HG02884 (cell line): ENCODE results near the gene HOXA4.

ENCODE experiments used
- ATAC-seq: cut with Tn5 transposase; IDR thresholded peaks from one replicate; pipeline ENCODE4 v1.9.1; 2021; ENCODE audit warnings: mild to moderate bottlenecking, moderate library complexity; ENCODE audit not compliant: unreplicated experiment

The HOXA4 gene

DNA sequence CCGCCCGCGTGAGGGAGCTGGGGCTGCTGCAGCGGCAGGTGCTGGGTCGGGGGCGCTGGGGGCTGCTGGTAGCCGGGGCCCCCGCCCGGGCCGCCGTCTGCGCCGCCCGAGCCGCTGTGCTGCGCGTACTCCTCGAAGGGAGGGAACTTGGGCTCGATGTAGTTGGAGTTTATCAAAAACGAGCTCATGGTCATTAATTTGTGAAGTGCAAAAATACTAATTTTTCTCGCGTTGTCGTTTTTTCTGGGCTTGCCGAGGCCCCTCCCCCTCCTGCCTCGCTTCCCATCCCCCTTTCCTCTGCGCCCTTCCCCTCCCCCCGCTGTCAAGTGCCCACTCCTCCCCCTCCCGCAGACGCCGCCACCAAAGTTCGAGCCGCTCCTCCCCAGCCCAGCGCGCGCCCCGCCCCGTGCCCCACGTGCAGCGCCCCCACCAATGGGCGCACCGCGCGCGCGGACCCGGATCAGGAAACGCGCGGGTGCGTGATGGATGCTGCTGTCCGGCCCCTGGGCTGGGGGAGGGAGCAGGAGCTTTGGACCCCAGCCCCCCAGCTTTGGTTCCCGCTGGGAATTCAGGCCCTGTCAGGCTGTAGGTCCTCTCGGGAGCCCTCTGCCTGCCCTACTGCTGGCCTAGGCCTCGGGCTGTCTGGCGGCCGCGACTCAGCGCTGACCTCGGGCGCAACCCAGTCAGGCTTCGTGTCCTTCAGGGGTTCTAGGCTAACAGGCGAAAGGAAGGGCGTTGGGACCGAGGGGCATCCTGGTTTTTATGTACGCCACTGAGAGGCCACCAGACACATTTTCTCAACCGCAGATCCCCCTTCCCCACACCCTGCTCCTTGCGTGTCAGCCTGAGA, at the start of gene HOXA4:
HOXA4 (minus strand) TSS at position 218 of the 850 bp plus-strand sequence; CDS start at position 194, 24 bp downstream.
- no peak for ATAC-seq

DNA sequence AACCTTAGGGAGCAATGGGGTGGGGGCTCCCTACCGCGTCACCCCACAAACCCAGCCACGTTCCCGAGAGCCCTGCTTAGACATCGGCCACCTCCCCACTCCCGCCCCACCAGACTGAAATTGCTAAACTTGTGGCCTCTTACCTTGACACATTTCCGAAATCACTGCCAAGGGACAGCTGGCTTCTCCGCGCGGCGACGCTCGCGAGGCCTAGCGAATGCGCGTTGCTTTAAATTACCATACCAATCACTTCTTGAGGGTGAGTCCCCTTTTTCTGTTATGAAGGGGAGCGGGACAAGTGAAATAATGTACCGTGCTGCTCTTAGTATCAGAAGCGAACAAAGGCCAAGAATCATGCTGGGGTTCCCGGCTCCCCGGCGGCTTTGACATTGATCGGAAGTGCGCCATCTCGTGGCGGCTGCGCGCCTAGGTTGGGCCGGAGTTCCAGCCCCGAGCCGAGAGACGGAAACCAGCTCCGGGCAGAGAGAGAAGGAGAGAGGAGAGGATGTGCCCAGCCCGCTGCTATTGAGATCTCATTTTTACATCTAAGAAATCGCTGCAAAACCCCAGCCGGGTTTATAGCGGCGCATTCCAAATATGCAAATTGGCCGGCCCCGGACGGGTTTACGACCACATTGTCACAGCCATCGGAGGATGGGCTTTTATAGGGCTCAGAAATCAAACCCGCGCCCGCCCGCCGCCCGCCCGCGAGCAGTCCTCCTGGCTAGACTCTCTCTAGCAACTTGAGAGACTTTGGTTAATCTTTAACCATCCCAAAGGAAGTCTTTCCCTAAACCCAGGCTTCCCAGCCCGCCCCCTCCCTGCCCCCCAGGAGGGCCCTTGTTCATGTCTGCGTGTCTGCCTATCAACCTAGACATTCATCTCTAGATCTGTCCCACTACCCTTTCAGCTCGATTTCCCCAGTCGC, 49.2 kb upstream of the HOXA4 start:
- no peak for ATAC-seq

DNA sequence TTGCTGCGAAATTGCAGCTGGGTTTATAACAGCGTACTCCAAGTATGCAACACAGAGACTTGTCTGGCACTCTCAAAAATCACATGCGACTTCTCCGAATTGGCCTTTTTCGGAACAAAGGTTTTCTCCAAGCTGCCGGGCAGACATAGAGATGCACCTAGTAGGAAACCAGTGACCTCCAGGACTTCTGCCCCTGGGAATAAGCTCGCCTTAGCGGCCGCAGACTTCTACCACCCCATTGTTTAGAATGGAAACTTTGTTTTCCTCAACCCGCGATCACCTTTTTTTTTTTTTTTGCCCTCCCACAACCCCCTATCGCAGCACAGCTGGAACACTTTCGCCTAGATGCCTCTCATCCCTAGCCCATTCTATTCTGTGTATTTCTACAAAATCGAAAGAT, 48.5 kb upstream of the HOXA4 start:
- ATAC-seq: no peak

DNA sequence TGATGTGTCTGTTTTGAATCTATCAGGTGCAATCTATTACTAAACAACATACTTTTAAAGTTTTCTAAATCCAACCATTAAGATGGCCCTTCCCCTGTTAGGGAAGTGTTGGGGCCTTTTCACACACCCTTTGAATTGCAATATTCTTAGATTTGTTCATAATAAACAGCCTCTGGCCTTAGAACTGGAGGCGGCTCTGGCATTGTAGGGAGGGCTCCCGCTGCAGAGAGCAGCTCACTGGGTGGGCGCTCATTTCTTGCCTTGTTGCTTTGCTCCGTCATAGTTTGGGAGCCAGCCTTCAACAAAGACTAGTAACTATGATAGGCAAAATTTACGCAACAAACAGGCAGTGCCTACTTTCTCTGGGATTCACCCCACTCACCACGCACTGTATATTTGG, 47.8 kb upstream of the HOXA4 start:
- no peak for ATAC-seq

DNA sequence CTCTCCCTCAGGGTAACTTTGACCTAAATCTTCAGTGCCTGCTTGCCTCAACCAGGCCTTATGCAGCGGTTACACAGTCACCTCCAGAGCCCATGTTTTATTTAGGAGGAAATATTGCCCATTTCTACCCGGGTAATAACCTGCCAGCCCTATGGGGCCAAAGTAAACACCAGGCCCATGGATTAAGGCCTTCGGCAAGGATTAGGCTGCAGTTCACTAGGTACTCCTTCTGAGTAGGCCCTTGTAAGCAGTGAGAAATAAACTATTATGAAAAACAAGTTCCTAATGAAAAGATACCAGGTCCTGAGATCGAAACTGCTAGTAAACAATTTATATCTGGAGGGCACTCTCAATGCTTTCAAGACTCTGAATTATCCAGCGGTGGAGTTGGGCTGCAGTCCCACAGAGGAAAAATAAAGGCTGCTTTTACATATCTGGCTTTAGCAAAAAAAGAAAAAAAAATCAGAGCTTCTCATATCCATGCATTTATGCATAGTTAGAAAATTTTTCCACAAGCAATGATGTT, 47.3 kb upstream of the HOXA4 start:
- ATAC-seq: no peak

DNA sequence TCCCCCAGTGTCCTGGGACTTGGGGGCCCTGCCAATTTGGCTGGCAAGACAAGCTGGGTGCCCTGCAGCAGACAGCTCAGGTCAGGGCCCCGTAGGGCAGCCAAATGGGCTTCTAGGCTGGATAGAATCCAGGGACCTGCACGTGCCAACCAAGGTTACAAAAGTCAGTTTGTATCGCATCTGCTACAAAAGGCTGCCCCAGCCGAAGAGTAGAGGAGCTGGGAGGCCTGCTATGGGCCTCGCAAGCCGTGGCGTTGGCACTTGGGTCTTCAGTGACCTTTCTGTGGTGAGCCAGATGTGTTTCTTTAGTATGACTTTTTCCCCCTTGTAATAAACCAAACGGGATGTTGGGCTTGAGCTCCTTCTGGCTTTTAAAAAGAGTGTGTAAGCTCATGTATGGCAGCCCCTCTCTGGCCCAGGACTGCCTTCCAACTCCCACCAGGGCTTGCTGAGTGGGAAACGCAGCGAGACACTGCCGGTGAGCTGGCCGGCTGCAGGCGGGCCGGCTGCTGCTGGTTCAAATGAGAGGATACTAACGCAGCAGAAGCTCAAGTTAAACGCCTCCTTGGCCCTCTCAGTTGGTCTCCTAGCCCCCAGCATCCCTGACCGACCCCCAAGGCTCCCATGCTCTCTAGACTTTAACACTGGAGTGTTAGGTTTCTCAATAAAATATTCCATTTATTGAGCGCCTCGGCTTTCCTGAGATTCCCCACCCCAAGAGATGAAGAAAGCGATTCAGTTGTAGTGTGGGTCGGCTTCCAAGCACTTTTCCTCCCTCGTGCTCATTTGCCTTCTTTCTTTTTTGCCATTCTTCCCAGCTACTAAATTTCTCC, 46.6 kb upstream of the HOXA4 start:
- no peak for ATAC-seq

DNA sequence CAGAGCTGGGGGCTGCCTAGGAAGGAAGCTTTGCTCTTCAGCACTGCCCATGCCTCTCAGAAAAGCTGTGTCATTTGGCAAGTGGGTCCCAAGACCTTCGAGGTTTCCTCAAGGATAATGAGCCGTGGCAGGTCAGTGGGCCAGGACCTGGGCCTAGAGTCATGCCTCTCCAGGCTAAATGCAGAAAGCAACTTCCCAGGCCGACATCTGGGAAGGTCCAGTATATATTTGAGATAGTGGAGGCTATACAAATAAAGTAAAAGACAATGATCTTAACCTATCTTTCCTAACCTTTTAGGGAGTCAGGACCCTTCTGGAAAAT, 45.9 kb upstream of the HOXA4 start:
- no peak for ATAC-seq

DNA sequence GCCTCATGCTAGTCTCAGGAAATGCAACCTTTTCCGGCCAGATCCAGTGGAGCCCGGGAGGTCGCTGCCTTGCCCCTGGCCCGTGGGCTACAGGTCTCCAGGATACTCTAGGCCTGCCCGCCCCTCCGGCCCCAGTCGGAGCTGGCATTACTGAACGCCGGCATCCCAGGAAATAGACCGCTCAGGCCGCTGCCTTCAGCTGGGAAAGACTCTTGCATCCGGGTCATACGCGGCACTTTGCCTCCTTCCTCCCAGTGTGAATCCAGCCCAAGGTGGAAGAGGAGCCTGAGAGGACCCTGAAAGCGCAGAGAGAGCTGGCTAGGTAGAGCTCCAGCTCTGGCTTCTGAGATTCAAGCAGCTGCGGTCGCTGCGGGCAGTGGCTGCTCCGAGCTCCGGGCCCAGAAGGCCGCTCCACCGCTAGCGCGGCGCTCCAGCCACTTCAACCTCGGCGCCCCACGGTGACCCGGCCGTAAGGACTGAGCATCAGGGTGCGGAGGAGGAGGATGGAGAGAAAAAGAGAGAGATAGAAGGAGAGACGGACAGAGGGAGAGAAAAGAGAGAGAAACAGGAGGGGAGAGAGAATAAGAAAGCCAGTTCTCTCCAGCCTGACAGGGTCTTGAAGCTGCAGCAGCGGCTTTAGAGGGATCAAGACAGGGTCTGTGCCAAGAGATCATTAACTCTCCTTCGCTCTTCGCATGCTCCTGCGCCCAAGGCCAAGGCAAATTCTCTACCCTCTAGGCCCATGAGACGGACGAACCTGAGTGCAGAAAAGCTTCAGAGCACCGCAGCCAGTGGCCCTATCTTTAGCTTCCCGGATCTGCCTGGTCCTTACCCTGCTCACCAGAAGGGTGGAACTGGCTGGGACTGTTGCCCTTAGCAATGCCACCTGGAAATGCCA, 45.3 kb upstream of the HOXA4 start:
- ATAC-seq: no peak

DNA sequence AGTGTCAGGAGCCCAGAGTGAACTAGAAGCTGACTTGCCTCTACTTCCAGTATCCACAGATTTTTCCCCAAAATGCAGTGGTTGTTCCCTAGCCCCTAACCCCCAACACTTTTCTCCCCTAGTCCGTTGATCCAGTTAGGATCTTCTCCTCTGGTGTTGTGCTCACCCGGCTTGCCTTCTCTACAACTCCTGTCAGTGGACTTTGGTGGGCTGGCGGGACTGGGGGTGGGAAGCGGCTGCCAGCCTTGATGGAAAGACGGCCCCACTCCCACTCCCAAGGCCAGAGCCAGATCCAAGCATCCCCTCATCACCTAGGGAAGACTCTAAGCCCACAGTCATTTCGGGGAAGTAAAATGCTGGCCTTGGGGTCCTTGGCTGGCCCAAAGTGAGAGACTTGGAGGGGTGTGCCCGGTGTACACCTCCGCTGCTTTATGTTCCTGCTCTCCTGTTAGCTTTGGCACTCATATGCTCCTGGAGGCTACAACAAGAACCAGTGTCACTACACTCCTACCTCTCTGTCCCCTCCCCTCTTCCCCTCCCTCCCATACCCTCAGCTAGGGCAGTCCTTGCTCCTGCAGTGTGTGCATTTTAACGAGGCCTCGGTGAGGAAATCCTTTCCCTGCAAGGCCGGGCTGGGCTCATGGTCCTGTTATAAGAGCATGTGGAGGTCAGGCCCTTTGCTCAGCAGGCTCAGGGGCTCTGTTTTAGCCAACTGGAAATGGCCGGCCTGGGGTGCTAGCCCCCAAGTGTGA, 44.5 kb upstream of the HOXA4 start:
- ATAC-seq: no peak

DNA sequence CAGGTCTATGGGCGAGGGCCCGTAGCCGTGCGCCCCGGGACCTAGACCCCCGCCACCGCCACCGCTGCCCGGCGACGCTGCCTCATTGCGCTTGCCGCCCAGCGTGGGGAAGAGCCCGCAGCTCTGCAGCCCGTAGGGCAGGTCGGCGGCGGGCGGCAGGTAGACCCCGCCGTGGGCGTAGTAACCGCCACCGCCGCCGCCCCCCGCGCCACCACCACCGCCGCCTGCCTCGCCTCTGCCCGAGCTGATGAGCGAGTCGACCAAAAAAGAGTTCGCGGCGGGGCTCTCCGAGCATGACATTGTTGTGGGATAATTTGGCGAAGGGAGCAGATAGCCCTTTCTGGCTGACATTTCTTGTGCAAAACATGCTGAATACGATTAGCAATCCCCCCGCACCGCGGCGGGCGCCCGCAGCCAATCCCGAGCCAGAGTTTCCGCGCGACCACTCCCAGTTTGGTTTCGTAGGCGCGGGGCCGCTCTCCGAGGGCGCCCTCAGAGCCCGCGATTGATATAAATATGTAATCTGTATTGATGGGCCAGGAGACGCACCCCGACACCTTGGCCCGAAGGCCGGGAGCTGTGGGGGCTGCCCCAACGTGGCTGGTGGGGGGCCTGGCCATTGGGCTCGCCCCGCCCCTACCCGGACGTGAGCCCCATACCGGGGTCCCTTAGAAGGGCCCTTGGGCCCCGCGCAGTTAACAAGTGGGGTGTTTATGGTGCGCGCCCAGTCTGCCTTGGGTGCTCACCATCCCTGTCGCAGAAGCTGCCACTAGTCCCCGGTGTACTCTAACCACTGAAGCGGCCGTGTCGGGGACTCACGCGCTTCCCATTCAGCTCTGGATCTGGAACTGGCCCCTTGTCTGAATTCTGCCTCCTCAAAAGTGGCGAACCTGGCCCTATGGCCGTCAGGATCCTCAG, 43.7 kb upstream of the HOXA4 start, which contains the start of gene HOXA10:
HOXA10 (minus strand) TSS at position 365 of the 918 bp plus-strand sequence; CDS start at position 351, 14 bp downstream.
- no peak for ATAC-seq

DNA sequence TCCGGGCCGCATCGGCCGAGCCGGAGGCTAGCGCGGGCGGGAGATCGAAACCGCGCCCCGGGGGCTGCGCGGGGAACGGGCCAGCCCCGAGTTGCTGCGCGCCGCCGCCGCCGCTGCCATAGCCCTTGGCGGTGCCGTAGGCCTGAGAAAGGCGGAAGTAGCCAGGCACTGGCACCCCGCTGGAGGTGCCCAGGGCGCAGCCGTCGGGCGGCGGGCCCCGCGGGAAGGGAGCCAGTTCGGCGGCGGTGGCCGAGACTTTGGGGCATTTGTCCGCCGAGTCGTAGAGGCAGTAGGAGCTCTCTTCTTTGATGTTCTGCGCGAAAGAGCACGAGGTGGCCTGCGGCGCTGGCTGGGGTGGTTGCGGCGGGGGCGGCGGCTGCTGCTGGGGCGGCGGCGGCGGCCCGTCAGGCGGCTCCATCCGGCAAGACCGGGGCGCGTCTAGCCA, 43.0 kb upstream of the HOXA4 start:
- ATAC-seq: no peak

DNA sequence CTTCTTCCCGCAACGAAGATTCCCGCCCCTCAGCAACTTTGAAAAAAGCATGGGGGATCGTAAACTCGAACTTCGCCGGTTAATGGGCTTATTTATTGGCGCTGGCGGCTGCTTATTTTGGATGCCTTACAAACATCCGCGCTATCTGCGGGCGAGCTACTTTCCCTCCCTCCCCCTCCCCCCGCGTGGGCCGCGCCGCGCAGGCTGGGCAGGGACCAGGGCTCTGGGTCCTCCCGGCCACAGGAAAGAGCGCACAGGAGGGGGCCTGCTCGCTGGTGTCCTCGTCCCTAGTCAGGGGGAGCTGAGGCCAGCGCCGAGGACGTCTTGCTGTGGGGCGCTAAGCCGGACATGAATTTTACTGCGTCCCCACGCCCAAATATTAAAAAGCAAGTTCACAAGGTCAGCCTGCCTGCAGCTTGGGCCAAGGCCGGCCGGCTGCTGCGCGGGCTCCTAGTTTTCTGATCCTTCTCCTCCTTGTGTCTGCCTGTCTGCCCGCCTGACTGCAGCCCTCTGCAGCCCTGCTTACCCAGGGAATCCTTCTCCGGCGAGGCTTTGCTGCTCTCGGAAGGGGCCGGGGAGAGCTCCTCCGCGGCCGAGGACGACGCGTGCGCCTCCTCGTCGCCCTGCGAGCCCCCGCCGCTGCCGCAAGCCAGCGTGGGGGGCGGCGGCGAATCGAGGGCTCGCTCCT, 42.4 kb upstream of the HOXA4 start:
- ATAC-seq: no peak

DNA sequence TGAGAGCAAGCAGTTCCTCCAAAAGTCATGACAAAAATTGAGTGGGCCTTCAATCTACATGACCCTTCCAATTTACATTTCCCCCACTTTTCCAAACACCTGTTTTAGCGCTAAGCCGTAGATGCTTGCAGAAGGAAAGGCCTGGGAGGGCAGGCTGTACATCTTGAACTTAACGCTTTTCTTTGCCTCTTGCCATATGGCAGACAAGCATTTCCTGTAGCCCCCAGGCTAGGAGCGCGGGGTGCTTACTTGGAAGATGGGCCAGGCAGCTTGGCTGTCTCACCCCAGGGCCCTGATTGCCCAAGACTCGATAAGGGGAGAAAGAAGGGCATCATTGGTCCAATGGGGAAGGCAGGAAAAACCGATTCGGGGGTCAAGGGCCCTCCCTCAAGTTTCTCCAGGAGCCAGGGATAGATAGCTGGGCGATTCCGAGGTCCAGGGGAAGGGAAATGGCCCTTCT, 41.8 kb upstream of the HOXA4 start:
- no peak for ATAC-seq

DNA sequence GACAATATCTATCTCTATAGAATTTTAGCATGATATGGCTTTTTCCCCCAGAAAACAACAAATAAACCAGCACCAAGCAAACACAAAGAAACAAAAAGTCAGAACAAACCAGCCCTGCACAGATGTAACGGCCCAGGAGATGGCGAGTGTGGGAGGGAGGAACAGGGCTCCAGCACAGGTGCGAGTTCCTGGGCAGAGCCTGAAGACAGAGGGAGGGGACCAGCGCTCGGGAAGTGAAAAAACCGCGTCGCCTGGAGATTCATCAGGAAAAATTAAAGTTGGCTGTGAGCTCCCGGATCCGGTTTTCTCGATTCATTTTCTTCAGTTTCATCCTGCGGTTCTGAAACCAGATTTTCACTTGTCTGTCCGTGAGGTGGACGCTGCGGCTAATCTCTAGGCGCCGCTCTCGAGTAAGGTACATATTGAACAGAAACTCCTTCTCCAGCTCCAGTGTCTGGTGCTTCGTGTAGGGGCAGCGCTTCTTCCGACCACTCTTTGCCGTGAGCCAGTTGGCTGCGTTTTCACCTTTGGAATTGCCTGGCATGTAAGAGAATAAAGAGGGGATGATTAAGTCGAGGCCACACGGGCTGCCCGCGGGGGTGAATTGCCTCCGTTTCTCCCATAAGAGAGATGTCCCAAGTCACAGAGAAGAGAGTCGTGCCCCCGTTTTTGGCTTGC, 41.2 kb upstream of the HOXA4 start:
- ATAC-seq: no peak

DNA sequence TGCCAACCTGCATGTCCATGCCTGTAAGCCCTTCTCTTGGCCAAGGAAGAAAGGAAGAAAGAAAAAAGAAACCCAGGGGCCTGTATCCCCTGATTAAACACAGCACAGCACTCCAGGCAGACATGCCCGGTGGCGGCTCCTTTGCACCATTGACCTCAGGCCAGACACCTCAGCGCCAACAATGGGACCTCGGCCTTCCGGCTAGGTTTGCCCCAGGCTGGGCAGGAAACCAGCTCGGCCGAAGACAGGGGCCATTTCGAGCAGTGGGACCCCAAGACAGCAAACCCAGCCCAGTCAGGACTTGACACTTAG, 40.7 kb upstream of the HOXA4 start:
- ATAC-seq: no peak

DNA sequence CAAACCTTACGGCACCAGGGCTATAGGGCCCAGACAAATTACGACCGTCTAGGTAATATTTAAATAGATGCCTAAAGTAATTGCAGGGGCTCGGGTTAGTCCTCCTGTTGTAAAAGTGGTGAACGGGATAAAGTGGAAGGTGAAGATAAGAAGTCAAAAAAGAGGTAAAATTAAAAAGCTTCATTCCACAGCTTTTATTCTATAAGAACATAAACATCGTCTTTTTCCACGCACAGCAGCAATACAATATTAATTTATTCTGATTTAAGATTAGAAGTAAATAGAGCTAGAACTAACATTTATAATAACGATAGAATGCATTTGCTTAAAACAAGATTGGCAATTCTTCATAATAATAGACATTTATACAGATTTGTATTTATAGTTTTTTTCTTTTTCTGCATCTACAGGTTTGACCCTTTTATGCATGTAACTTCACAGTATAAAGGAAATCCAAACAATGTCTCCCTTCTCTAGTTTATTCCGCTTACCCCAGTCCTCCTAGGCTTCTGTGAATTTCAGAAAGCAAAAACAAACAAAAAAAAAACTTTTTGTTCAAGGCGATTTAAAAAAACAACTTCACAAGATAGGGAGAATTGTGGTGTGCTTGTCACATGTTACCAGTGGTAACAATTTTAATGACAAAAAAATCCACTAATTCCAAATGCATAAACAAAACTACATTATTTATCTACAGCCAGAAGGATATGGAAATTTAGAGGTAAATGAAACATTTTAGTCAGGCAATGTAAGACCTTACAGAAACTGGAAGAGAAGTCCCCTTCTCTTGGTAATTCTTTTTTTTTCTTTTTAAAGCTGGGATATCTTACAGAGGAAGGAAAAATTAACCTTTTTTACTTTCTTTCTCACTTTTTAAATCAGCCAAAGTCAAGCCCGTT, 40.1 kb upstream of the HOXA4 start:
- ATAC-seq: no peak
